HG02870 (cell line): ENCODE results near the gene LGALS1.
"Not testable (repeated sequence)": the region's sequence is repeated elsewhere in the genome, so short reads cannot be mapped to it uniquely, and the experiment has no call there.

ENCODE experiments used
- ATAC-seq: cut with Tn5 transposase; IDR thresholded peaks from one replicate; pipeline ENCODE4 v1.9.1; 2021; ENCODE audit warnings: mild to moderate bottlenecking, moderate library complexity; ENCODE audit not compliant: unreplicated experiment

The LGALS1 gene

DNA sequence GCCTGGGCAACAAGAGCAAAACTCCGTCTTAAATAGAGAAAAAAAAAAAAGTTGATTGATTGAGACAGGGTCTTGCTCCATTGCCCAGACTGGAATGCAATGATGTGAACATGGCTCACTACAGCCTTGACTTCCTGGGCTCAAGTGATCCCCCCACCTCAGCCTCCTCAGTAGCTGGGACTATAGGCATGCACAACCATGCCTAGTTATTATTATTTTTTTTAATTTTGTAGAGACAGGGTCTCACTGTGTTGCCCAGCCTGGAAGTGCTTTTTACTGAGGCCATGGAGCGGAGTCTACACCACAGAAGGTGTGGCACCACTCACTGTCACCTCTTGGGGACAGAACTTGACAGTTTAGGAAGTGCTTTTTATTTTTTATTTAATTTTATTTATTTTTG, 39.2 kb downstream of the LGALS1 start:
- no peak for ATAC-seq

DNA sequence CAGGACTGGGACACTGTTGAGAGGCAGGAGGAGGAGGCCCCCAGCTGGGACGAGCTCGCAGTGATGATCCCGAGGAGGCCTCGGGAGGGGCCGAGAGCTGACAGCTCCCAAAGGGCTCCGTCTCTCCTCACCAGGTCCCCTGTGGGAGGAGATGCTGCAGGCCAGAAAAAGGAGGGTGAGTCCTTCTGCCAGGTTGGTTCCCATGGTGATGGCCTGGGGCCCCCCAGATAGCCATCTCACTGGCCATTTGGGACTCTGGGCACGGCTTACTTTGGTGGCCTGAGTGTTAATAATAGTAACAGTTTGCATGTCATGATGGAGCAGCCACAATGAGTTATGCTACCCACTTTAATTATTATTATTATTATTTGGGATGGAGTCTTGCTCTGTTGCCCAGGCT, 40.3 kb downstream of the LGALS1 start:
- ATAC-seq: no peak

DNA sequence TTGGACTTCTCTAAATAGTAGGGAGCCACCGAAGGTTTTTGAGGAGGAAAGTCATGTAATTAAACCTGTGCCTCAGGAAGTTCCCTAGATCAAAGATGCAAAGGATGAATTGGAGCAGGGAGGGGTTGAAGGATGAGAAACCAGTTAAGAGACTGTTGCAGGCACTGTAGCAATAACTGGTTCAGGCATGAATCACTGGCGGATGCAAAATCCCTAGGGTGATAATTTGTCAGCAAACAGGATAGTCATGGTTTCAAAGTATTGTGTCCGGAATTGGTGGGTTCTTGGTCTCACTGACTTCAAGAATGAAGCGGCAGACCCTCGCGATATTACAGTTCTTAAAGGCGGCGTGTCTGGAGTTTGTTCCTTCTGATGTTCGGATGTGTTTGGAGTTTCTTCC, 41.3 kb downstream of the LGALS1 start:
- no peak for ATAC-seq

DNA sequence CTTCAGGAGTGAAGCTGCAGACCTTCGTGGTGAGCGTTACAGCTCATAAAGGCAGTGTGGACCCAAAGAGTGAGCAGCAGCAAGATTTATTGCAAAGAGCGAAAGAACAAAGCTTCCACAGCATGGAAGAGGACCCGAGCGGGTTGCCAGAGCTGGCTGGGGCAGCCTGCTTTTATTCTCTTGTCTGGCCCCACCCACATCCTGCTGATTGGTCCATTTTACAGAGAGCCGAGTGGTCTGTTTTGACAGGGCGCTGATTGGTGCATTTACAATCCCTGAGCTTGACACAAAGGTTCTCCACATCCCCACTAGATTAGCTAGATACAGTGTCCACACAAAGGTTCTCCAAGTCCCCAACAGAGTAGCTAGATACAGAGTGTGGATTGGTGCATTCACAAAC, 41.8 kb downstream of the LGALS1 start:
- ATAC-seq: not testable (repeated sequence)

DNA sequence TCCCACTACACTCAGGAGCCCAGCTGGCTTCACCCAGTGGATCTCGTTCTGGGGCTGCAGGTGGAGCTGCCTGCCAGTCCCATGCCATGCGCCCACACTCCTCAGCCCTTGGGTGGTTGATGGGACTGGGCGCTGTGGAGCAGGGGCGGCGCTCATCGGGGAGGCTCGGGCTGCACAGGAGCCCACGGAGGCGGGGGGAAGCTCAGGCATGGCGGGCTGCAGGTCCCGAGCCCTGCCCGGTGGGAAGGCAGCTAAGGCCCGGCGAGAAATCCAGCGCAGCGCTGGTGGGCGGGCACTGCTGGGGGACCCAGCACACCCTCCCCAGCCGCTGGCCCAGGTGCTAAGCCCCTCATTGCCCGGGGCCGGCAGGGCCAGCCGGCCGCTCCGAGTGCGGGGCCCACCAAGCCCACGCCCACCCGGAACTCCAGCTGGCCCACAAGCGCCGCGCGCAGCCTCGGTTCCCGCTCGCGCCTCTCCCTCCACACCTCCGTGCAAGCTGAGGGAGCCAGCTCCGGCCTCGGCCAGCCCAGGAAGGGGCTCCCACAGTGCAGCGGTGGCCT, 42.4 kb downstream of the LGALS1 start:
- not testable (repeated sequence) for ATAC-seq

DNA sequence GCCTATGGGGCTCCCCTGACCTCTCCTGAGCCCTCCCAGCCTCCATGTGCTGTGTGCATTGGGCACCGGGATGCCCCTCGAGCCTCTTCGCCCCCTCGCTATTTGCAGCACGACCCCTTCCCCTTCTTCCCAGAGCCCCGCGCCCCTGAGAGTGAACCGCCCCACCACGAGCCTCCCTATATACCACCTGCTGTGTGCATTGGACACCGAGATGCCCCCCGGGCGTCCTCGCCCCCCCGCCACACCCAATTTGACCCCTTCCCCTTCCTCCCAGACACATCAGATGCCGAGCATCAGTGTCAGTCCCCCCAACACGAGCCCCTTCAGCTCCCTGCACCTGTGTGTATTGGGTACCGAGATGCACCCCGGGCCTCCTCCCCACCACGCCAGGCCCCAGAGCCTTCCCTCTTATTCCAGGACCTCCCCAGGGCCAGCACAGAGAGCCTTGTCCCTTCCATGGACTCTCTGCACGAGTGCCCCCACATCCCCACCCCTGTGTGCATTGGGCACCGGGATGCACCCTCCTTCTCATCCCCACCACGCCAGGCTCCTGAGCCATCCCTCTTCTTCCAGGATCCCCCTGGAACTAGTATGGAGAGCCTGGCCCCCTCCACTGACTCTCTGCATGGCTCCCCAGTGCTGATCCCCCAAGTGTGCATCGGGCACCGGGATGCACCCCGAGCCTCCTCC, 50.3 kb downstream of the LGALS1 start:
- ATAC-seq: no peak

DNA sequence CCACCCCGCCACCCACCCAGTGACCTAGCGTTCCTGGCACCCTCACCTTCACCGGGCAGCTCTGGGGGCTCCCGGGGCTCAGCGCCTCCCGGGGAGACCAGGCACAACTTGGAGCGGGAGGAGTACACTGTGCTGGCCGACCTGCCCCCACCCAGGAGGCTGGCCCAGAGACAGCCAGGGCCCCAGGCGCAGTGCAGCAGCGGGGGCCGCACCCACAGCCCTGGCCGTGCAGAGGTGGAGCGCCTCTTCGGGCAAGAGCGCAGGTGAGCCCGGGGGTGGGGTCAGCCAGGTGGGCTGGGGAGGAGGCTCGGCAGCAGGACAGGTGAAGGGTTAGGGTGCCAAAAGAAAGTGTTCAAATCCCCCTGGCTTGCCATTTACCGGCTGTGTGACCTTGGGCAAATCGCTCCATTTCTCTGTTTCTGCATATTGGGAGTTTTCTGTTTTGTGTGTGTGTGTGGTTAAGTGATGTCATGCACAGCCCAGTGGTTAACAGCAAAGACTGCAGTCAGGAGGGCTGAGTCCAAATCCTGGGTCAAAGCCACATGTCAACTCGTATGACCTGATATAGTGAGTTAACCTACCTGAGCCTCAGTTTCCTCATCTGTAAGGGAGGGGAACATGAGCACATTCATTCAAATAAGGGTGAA, 50.9 kb downstream of the LGALS1 start:
- no peak for ATAC-seq

DNA sequence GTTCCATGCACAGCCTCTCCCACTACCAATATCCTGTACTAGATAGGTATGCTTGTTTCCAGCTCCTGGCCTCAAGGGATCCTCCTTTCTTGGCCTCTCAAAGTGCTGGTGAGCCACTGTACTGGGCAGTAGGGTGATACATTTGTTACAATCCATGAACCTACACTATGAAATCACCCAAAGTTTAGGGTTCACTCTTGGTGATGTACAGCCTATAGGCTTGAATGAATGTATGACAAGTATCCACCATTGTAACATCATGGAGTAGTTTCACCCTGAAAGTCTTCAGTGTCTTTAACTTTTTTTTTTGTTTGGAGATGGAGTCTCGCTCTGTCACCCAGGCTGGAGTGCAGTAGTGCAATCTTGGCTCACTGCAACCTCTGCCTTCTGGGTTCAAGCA, 53.2 kb downstream of the LGALS1 start:
- ATAC-seq: no peak
